EH (cell line): Measurements from ENCODE around the gene PPP1R9A.

ENCODE experiments used
- DNase-seq: peaks from one replicate; pipeline ENCODE4 v3.0.0-alpha.2; 2015; ENCODE audit warnings: low read depth

Gene PPP1R9A

DNA sequence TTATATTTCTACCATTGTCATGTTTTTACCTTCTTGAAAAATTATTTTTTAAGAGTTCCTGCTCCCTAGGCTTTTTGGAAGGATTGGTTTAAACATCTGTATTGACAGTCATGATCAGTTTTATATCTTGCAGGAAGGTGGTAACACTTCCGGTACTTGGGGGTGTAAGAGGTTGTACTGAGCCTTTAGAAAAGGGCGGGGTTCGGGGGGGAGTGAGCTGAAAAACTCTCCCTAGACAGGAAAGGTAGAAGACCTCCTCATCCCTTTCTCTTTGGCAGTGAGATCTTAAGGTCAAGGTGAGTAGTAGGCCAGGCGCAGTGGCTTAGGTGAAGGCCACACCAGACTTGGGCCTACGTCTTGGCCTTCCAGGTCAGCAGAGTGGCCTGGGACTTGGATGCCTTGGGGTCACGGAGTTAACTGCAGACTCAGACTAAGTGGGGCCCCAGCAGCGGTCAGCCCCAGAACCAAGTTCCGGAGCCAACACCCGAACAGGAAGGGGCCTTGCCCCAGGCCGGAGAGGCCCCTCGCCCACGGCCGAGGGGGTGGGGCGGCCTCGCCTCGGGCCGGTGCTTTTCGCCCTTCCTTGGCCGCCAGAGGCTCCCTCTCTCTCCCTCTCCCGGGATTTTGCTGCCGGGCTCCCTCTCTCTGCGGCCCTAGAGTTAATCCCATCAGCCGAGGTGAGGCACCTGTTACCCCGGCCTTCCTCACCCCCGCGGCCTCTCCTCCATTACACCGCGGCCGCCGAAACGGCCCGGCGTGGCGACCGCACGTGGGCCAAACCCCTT, at the start of gene PPP1R9A:
Gene PPP1R9A (plus strand): TSS at position 569 of the 785 bp plus-strand sequence. CDS start 2,520 bp downstream, outside the sequence.
- no peak for DNase-seq

DNA sequence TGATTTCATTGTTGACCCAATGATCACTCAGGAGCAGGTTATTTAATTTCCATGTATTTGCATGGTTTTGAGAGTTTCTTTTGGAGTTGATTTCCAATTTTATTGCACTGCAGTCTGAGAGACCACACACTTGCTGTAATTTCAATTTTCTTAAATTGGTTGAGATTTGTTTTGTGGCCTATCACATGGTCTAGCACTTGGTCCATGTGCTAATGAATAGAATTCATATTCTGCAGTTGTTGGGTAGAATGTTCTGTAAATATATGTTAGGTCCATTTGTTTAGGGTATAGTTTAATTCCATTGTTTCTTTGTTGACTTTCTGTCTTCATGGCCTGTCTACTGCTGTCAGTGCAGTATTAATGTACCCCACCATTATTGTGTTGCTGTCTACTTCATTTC, 36.3 kb upstream of the PPP1R9A start:
- no peak for DNase-seq

- no peak for DNase-seq
Measured at GRCh38 chr7:94873239-94873638, 34.2 kb upstream of the PPP1R9A start.

DNA sequence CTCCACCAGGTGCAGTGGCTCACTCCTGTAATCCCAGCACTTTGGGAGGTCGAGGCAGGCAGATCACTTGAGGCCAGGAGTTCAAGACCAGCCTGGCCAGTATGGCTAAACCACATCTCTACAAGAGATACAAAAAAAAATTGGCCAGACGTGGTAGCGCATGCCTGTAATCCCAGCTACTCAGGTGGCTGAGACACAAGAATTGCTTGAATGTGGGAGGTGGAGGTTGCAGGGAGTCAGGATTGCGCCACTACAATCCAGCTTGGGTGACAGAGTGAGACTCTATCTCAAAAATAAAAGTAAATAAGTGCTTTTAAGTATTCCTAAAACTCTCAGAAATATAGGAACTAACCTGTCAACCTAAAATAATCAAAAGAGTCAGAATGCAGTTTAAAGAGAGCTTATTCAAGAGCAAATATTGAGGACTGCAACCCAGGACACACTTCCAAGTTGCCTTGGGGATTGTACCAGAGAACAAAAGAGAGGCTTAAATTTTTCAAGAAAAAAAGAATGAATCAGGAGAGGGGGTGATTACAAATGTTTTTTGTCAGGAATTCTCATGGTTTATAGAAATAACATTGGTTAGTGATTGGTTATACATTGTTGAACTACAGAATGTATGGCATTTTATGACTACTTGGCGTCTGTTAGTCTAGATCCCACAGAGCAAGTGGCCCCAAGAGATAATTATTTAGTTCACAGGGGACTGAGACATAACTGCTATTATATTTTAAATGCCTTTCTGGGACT, 33.2 kb upstream of the PPP1R9A start:
- DNase-seq: no peak

GRCh38 chr7:94875201-94875600, 32.2 kb upstream of the PPP1R9A start:
- no peak for DNase-seq

GRCh38 chr7:94877731-94878670, 29.4 kb upstream of the PPP1R9A start:
- DNase-seq: no peak

- no peak for DNase-seq
Measured at GRCh38 chr7:94882891-94883290, 24.5 kb upstream of the PPP1R9A start.

DNA sequence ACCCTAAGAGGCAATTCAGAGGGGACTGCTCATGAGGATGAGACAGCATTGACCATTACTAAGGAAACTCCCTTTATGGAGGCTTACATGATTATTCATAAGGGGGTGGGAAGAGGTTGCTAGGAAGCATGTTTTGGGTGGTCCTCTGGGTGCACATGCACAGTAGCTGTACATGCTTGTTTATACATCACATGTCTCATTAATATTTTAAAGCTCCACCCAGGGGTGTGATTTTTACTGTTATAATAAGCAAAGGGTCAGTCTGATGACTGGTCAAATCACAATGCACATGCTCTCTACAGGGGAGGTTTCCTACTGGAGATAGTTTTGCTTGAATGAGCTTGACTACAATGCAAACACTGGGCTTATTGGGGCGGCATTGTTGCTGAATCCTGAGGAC, 23.8 kb upstream of the PPP1R9A start:
- DNase-seq: no peak

DNA sequence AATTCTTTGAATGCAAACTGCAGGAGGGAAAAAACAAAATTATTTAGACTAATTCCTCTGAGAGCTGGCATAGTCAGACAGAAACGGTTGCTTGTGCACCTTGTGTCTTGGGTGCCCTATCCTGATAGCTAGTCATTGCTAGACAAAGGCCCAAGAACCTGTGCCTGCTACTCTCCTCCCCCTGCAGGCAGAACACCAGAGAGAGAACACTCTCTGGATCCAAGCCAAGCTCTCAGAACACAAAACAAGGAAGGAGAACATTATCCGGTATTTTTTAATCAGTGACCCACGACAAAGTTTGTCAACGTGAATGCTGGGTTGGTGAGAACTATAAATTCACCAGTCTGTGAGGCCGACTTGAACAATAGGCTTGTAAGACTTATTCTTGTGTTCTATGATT, 18.8 kb upstream of the PPP1R9A start:
- DNase-seq: no peak

- DNase-seq: no peak
Measured at GRCh38 chr7:94888995-94889523, 18.3 kb upstream of the PPP1R9A start.

DNA sequence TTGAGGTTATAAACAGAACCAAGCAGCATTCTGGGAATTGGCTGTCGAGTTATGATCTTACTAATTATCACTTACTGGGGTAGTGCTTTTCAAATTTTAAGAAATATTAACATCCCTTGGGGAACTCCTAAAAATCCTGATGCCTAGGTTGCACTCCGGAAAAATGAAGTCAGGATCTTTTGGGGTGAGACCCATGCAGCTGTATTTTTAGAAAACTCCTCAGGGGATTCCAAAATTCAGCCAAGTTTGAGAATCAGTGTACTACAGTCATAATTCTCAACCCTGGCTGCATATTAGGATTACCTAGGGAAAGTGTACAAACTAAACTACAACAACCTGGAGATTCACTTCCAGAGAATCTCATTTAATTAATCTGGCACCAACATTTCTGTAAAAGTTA, 17.2 kb upstream of the PPP1R9A start:
- DNase-seq: no peak

DNA sequence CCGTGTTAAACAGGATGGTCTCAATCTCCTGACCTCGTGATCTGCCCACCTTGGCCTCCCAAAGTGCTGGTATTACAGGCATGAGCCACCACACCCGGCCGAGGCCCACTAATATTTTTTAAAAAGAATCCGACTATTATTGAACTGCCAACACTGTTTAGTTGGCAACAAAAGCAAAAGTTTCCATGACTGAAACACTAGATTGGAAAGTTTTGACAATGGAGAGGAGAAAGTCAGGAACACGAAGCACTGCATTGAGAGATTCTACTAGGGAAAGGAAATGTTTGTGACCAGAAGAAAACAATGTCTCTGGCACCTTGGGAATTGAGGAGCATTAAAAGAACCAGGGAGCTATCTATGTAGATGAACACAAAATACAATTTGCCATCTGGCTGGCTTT, 13.7 kb upstream of the PPP1R9A start:
- DNase-seq: no peak

DNA sequence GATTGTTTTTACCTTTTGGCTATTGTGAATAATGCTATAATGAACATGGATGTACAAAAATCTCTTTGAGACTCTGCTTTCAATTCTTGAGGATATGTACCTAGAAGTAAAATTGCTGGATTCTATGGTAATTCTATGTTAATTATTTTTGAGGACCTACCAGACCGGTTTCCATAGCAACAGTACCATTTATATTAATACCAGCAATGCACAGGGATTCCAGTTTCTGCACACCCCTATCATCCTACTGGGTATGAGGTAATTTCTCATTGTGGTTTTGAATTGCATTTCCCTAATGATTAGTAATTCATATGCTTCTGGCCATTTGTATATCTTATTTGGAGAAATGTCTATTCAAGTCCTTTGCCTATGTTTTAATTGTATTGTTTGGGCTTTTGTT, 9.9 kb upstream of the PPP1R9A start:
- no peak for DNase-seq

- DNase-seq: no peak
Measured at GRCh38 chr7:94898340-94898739, 9.1 kb upstream of the PPP1R9A start.

- DNase-seq: no peak
Measured at GRCh38 chr7:94901981-94902380, 5.4 kb upstream of the PPP1R9A start.

DNA sequence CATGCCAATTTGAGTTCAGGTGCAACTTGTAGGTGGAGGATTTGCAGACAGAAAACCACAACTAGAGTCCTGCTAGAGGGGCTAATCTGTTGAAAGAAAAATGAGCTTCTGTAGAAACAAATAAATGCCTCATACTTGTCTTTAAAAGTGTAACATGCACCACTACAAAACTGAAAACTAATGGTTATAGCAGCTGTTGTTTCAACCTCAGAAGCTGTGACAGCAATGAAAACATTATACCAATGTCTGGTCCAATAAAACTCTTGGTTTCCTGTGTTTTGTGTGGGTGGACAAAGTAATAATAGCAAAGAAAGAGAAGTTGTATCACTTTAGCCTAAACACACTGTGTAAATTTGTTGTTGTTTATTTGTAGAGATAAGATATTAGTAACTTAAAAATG, 3.4 kb upstream of the PPP1R9A start:
- DNase-seq: no peak

DNA sequence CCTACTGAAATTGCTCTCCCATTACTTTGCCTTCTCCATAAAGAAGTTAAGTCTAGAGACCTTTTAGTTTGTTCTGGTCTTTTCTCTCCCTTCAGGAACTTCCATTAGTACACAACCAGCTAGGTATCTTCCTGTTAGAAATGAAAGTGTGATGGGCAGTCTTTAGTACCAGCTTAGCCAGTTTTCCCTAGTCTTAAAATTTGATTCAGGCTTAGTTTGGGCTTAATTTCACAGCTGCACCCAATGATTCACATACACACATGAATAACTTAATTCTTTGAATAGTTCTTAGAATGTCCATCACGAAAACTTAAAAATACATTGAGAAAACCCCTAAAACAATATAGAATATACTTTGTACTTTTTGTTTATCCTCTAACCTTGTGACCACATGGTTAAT, 2.4 kb upstream of the PPP1R9A start:
- no peak for DNase-seq

DNA sequence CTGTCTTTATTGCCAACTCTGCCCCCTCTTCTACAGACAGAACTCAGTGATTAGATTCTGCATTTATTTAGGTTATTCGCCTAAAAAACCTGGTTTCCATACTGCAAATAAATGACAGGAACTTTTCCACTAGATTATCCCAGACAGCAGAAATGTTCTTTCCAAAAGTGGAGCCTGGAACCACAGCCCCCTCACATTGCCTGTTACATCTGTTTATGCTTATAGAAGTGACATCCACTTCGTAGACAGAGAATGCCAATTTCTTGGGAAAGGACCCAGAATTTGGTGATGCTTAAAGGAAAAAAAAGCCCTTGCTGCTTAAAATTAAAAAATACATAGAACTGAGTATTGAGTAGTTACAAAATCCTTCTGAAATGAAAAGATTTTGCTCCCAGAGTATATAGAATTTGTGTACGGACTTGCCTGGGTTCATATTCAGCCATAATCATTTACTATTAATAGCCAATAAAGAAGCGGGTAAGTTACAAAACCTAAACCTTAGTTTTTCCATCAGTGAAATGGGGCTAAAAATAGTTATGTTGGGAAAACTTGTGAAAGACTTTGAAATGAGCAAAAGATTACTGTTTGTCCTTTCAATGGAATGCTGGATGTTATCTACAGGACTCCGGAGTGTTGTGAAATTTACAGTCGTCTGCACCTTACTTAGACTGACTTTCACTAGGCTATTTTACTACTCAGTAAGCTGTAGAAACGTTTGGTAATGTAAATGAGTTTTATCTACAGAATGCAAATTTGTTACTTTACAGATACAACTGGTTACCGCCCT, 1.1 kb upstream of the PPP1R9A start:
- DNase-seq: no peak

DNA sequence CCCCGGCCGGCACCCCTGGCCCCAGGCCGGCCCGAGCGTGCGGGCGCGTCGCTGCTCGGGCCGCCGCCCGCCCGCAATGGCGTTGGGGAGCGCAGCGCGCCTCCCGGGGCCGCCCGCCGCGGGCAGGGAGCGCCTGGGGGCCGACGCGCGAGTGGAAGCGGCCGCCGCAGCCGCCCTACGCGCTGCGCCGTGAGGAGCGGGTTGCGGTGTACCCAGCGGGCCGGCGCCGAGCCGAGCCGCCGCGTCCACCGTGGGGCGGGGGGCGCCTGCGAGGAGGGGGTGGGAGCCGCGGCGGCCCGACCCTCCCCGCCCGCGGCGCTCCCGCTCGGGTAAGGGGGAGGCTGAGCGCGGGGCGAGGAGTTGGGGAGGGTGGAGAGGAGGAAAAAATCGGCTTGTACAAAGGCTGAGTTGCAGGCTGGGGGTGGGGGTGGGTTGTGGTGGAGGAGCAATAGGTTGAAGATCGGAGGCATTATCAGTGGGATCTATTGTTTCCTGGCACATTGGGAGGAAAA, 473 bp downstream of the PPP1R9A start:
- peak; percentile 3 for DNase-seq

GRCh38 chr7:94908323-94909178, 1.2 kb downstream of the PPP1R9A start:
- no peak for DNase-seq
